CMK (cell line): ENCODE results near the gene TALDO1.
"Not testable (repeated sequence)": the region's sequence is repeated elsewhere in the genome, so short reads cannot be mapped to it uniquely, and the experiment has no call there.

Experiments
- DNase-seq: peaks from one replicate; pipeline ENCODE4 v3.0.0-alpha.2; 2010; ENCODE audit warnings: low read depth

TALDO1 gene

DNA sequence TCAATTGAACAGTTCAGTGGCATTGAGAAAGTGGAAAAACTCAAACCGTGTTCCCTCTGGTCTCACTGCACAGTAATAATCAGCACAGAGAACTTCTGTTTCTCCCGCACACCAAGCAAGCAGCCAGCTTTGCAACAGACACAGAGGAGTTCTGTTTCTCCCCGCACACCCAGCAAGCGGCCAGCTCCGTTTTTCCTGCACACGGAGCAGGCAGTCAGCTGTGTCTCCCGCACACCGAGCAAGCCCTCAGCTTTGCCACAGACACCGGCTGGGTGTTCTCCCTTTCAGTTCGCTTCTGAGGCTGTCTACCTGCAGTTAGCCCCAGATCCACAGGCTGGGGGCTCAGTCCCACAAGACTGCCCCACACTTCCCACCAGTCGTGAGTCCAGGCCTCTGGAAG, 9.9 kb upstream of the TALDO1 start:
- DNase-seq: no peak

DNA sequence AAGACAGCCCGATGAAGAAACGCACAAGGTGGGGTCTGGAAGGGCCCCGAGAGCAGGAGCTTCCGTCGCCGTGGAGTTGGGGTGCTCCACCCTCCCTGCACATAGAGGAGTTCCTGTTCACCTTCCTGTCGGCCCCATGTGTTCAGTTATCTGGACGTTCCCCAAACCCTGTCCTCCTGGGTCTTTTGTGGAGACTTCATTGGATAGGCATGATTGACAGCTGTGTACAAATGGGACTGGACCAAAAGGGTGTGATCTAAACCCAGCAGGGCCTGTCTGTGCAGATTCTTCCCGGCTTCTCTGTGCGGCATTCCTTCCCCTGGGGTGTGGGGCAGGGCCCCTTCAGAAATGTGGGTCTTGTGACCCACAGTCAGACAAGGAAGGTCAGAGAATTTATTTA, 9.4 kb upstream of the TALDO1 start:
- not testable (repeated sequence) for DNase-seq

DNA sequence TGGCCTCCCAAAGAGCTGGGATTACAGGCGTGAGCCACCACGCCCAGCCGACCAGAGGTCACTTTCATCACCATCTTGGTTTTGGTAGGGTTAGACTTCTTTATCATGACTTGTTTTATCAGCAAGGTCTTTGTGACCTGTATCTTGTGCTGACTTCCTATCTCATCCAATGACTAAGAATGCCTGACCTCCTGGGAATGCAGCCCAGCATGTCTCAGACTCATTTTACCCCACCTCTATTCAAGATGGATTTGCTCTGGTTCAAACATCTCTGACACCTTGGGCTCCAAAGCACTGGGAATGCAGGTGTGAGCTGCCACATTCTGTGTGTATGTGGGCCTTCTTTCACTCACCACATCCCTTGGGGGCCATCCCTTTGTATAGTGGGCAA, 5.1 kb upstream of the TALDO1 start:
- no peak for DNase-seq

DNA sequence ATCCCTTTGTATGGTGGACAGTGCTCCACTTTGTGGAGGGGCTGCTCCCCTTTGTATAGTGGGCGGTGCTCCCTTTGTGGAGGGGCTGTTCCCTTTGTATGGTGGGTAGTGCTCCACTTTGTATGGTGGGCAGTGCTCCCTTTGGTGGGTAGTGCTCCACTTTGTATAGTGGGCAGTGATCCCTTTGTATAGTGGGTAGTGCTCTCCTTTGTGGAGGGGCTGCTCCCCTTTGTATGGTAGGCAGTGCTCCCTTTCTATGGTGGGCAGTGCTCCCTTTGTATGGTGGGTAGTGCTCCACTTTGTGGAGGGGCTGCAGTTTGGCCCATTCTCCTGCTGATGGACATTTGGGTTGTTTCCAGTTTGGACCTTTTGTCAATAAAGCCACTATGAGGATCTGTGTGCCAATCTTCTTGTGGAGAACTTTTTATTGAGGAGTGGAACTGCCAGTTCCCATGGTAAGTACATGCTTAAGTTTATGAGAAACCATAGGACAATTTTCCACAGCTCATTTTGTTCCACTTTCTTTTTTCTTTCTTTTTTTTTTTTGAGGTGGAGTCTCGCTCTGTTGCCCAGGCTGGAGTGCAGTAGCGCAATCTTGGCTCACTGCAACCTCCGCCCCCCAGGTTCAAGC, 4.6 kb upstream of the TALDO1 start:
- DNase-seq: no peak

DNA sequence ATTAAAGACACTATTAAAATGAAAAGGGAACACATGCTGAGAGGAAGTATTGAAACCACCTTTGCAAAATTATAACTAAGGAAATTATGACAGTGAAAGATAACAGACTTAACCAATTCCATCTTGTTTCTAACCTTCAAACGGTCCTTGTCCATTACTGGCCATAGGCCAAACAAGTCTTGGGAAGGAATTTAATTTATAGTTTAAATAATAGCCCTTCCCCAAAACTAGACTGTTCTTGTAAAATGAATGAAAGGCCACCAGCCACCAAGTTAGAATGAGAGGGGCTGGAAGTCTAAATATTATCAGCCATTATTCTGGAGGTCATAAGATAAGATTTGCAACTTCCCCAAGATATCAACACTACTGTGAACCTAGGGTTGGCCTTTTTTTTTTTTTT, 1.8 kb upstream of the TALDO1 start:
- DNase-seq: no peak

DNA sequence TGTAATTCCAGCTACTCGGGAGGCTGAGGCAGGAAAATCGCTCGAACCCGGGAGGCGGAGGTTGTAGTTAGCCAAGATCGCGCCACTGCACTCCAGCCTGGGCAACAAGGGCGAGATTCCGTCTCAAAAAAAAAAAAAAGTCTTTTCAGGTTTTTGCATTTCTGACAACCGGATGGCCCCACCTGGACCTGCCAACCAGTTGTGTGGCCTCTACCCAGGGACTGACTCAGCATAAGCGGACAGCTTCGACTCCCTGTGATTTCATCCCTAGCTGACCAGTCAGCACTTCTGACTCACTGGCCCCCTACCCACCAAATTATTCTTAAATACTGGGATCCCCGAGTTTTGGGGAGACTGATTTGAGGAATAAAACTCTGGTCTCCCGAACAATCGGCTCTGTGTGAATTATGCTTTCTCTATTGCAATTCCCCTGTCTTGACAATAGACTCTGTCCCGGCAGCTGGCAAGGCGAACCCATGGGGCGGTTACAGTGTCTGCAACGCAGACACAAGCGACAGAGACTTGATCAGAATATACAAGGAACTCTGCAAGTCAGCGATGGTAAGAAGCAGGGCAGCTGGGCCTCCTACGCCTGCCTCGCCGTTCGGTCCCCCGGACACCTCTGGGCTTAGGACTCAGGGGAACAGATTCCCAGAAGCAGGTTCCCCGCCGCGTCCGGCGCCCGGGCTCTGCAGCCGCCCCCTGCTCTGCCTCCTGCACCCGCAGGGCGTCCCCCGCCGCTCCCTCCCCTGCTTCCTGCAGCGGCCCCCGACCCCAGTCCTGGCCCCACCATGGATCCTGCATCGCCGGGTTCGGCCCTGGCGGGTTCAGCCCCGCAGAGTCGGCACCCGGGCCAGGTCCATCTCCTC, 741 bp upstream of the TALDO1 start:
- DNase-seq: no peak

DNA sequence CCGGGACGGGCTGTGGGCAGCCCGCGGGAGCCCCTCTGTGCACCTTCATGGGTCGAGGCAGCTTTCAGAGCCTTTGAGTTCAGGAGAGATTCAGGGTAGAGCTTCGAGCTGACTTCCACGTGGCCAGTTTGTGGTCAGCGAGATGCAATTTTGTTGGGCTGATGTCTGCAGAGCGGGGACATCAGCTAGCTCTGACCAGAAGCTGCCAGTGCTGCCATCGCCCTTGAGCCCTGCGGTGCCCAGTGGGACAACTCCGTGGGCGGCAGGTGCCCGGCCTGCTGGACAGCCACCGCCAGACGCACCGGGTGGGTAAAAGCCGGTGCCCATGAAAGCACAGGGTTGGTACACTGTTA, 719 bp downstream of the TALDO1 start:
- DNase-seq: no peak

DNA sequence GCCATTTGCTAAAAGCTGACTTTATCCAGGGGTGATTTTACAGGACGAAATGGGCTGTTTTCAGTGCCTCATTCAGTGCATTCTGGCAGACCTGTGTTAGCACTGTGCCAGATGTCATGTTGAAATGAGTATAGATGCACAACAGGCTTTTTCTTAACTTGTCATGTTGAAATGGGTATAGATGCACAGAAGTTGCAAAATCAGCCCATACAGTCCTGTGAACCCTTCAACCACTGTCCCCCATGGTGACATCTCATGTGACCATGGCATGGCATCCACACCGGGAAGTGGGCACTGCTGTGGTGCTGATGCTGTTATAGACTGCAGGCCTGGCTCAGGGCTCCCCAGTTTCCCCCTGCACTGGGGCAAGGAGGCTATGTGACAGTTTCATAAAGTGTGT, 2.5 kb downstream of the TALDO1 start:
- DNase-seq: no peak

DNA sequence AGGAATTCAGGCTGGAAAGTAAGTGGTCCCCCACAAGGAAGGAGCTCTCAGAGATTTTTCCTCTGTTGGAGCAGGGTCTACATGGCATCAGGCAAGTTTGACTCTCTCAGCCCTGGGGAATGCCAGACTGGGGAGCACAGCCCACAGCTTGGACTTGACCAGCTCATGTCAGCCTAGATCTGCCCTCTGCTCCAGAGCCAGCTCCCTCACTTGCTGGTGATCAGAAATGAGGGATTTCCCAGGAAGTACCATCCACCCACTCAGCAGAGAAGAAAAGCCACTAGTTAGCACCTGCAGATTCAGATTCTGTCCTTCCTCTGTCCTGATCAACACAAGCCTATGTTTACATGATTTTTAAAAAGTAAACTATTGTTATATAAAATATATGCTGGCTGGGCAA, 13.0 kb downstream of the TALDO1 start:
- no peak for DNase-seq

DNA sequence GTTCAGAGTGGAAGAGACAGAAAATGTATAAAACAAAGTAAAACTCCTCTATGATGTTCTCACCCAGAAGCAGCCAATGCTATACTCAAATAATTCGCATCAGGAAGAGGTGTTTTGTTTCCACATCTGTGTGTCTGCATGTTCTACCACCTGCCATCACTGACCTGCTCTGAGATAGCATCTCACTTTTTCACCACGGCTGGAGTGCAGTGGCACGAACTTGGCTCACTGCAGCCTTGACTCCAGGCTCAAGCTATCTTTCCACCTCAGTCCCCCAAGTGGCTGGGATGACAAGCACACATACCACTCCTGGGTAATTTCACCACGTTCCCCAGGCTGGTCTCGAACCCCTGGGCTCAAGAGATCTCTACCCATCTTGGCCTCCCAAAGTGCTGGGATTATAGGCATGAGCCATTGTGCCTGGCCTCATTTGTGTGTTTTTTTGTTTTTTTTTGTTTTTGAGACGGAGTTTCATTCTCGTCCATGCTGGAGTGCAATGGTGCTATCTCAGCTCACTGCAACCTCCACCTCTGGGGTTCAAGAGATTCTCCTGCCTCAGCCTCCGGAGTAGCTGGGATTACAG, 14.4 kb downstream of the TALDO1 start:
- no peak for DNase-seq

DNA sequence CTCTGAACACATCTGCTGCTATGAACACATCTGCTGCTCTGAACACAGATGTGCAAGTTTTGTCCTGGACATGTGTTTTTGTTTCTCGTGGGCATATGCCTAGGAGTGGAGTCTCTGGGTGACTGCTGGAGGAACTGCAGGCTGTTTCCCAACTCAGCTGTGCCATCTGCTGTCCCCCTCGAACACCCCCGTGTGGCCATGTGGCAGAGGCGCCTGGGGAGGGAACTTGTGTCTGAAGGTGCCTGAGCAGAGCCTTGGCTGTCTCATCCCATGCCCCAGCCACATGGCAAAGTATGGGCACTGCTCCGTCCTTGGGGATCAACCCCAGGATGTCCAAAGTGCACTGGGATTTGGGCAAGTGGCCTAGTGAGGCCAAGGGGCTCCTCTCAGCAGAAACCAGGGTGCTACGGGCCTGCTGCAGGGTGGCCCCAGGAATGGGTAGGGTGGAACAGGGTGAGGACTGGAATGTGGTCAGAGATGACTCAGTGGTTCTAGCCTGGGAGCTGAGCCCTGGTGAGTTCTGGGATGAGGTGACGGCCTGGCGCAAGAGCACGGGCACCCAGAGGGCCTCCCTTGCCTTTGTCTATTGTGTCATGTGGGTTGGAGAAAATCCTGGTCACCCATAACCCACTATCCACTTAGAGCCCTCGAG, 15.3 kb downstream of the TALDO1 start:
- no peak for DNase-seq

DNA sequence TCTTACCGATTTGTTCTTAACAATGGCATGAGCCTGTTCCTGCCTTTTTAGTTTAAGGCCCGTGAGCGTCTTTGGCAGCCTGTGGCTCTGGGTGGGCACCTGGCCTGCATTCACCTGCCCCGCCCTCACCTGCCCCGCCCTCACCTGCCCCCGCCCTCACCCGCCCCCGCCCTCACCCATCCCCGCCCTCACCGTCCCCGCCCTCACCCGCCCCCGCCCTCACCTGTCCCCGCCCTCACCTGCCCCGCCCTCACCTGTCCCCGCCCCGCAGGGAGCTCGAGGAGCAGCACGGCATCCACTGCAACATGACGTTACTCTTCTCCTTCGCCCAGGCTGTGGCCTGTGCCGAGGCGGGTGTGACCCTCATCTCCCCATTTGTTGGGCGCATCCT, 15.8 kb downstream of the TALDO1 start:
- DNase-seq: no peak

DNA sequence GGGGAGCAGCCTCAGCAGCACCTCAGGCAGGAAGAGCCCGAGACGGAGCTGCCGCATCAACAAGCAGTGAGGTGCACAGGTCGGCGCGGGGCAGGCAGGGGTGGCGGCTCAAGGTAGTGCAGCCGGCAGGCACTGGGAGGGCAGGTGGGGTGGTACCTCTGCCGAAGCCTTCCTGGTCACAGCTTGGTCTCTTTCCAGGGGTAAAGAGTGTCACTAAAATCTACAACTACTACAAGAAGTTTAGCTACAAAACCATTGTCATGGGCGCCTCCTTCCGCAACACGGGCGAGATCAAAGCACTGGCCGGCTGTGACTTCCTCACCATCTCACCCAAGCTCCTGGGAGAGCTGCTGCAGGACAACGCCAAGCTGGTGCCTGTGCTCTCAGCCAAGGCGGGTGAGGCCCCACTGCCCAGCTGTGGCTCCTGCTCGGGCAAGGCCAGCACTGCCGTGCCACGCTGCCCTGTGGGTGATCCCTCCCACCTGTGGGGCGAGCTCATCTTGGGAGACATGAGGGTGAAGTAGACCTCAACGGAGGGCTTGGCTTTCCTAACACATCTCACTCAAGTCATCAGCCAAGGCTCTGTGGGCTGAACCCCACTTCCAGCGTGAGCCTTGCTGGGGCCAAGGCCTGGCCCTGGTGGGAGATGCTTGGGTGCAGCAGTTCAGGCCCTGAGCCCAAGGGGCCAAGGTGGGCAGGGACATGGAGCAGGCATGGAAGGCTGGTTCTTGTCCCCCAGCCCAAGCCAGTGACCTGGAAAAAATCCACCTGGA, 16.5 kb downstream of the TALDO1 start:
- DNase-seq: no peak

DNA sequence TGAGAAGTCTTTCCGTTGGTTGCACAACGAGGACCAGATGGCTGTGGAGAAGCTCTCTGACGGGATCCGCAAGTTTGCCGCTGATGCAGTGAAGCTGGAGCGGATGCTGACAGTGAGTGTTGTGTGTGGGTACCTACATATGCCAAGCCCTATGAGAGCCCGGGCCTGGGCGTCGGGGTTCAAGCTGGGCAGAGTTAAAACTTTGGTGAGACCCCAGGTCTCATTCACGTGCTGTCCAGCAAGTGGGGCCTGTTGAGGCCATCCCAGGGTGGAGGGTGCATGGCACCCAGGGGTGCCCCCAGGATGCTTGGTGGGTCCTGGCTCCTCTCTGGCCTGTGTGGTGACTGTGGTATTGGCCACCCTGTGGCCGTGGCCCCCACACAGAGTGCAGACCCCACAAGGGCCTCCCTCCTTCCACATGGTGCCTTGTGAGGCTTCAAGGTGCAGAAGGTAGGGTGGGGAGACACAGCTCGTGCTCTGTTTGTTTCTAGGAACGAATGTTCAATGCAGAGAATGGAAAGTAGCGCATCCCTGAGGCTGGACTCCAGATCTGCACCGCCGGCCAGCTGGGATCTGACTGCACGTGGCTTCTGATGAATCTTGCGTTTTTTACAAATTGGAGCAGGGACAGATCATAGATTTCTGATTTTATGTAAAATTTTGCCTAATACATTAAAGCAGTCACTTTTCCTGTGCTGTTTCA, 17.2 kb downstream of the TALDO1 start:
- no peak for DNase-seq

DNA sequence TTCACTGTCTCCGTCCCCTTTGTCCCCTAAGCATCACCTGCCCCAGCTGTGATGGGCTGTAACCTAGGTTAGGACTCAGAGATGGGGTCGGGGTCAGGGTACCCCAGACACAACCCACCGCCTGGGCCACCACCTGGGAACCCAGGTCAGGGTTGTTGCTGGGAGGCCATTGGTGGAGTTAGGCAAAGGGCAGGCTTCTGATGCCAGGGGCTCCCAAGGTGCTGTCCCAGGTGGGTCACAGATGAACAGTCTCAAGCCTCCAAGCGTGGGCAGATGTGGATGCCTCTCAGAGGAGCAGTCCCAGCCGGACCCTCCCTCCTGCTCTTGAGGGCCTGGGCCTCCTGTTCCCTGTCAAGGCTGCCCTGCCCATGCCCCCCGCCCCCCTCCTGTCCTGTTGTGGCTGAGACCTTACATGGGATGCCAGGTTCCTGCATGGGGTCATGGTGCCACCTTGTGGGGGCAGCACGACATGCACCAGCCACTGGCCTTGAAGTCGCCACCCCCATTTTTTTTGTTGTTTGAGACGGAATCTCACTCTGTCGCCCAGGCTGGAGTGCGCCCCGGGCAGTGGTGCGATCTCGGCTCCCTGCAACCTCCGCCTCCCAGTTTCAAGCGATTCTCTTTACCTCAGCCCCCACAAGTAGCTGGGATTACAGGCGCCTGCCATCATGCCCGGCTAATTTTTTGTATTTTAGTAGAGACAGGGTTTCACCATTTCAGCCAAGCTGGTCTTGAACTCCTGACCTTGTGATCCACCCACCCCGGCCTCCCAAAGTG, 17.9 kb downstream of the TALDO1 start:
- DNase-seq: no peak

DNA sequence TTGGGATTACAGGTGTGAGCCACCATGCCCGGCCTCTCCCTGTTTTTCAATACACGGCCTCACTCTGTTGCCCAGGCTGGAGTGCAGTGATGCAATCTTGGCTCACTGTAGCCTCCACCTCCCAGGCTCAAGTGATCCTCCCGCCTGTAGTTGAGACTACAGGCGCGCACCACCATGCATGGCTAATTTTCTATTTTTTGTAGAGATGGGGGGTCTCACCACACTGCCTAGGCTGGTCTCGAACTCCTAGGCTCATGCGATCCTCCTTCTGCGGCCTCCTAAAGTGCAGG, 18.5 kb downstream of the TALDO1 start:
- no peak for DNase-seq

DNA sequence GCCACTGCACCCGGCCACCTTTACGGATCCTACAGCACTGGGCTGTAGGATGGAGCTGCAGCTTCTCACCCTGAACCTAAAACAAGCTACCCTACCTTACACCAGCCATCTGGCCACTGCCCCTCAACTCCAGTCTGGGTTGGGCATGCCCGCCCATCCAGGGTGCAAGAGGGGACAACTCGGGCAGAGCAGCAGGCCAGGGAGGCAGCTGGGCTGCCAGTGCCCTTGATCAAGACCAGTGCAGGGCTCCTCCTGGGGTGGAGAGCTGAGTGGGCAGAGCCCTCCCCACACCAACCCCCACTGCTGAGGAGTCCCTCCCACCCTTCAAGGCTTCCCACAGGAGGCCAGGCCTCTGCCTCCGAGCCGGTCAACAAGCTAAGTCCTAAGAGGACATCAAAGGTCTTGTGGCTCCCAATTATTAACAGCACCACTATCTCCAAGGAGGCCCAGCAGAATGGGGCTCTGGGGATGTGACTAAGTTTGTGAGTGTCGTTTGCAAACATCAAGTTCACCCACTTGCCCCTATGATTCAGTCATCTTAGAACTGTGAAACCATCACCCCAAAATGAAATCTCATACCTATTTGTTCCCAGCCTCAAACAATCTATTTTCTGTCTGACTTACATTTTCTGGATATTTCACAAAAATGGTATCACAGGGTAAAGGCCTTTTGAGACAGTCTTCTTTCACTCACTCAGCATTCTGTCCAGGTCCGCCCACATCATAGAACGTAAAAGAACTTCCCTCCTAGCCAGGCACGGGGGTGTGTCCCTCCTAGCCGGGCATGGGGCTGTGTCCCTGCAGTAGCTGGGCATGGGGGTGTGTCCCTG, 19.1 kb downstream of the TALDO1 start:
- no peak for DNase-seq

DNA sequence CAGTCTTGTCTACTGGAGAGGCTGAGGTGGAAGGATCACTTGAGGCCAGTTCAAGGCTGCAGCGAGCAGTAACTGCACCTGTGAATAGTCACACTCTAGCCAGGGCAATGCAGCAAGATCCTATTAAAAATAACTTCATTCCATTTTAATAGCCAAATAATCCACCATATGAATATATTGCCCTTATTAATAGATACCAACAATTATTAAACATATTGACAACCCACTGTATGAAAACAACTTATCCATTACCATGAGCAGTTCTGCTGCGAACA, 19.6 kb downstream of the TALDO1 start:
- DNase-seq: no peak

DNA sequence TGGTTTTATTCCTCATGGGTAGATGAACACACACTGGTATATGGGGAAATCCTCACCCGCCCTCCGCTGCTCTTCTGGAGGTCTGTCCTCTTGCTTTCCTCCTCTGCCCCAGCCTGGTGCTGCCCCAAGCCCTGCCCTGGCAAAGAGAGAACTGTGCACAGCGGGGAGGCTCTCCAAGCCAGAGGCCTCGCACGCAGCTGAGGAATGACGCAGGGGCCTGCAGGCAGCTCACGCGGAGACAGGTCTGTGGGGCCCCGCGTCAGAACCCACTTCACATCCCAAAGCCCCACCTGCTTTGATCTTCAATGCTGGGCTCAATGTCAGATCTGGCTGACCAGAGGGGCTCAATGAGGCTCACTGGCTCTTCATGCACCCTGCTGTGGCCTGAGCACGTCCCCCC, 20.0 kb downstream of the TALDO1 start:
- no peak for DNase-seq

DNA sequence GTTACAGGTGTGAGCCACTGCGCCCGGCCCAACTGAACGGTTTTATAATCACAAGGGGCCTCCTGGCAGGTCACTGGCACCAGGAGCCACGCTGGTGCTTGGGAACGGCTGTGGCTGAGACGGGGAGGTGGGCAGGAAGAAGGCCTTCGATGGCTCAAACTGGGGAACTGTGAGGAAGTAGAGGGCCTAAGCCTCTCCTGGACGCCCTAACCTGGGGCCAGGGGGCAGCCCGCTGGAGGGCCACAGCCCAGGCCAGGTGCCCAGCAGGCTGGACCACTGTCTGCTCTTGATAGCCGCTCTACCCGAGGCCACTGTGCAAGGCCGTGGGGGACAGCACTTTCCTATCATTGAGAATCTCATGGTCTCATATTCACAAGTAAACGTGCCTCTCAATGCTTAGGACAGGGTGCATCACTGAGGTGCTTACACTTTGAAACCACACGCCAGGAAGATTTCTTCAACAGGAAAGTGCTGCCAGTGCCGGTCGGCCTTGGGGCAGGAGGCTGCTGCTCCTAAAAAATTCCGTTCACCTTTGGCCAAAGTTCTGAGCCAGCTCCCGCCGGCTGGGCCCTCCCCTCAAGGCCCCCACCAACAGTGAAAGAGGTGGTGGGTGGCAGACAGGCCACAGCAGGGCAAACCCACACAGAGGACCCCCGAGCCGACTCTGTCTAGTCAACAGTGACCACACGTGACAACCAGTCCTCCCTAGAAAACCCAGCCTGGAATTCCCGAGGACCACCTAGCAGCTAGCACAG, 22.8 kb downstream of the TALDO1 start:
- no peak for DNase-seq
